Measurements from ENCODE around the gene ADIPOR2.

ADIPOR2 gene, protein sequence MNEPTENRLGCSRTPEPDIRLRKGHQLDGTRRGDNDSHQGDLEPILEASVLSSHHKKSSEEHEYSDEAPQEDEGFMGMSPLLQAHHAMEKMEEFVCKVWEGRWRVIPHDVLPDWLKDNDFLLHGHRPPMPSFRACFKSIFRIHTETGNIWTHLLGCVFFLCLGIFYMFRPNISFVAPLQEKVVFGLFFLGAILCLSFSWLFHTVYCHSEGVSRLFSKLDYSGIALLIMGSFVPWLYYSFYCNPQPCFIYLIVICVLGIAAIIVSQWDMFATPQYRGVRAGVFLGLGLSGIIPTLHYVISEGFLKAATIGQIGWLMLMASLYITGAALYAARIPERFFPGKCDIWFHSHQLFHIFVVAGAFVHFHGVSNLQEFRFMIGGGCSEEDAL

DNA sequence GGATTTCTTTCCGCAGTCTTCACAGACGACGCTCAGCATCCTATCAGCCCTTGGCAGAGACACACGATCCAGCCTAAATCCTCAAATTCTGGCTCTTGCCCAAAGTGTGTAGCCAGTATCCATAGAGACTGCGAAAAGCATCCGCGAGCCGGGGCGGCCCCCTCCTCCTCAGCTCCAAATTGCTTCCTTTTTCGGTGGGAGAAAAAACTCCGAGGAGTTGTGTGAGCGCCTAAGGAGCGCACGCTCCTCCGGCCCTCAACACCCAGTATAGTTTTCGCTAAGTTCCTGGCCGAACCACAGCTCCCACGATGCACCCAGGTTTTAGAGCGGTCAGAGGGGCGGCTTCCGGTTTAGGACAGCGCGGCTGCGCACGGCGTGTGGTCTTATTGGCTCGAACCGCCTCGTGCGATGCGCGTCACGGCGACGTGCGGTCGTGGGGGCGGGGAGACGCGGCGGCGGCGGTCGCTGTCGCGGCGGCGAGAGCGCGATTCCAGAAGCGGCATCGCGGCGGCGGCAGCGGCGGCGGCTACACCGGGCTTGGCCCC is at the start of gene ADIPOR2:
TSS of gene ADIPOR2 (plus strand) at position 493 of the 545 bp plus-strand sequence. CDS start 63,274 bp downstream, outside the sequence.
- DNase-seq: peak; percentile 10 to 97 (median 89)

DNA sequence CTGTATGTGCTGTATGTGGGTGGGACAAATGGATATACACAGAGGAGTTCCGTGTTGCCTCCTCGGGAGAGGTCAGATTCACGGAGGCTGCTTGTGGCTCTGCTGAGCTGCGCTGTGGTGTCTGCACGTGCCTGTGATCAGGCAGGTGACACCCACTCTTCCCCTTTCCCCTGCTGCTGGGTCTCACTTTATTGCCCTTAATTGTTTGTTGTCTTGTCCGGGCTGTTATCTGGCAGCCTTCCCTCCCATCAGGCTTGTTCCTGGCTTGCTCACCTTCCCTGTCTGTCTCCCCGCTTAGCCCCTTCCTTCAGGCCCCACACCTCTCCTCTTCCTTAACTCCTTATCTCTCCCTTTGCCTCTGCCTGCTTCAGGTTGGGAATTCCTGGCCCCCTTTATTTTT is 48.4 kb upstream of the ADIPOR2 start:
- no peak for DNase-seq

DNA sequence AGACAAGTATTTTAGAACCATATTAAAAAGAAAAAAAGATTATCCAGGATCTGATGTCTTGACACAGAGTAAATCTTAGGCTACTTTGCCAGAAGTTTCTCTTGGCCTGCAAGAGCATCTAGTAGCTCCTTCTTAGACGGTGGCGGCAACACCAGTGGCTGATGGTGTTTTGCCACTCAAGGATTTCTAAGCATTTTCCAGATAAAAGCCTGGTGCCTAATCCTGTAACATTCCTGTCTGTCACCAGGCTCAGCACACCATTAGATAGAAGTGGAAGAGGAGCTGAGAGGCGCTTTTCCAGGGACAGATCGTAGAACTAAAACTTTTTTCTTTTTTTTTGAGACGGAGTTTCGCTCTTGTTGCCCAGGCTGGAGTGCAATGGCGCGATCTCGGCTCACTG is 47.8 kb upstream of the ADIPOR2 start:
- DNase-seq: no peak

DNA sequence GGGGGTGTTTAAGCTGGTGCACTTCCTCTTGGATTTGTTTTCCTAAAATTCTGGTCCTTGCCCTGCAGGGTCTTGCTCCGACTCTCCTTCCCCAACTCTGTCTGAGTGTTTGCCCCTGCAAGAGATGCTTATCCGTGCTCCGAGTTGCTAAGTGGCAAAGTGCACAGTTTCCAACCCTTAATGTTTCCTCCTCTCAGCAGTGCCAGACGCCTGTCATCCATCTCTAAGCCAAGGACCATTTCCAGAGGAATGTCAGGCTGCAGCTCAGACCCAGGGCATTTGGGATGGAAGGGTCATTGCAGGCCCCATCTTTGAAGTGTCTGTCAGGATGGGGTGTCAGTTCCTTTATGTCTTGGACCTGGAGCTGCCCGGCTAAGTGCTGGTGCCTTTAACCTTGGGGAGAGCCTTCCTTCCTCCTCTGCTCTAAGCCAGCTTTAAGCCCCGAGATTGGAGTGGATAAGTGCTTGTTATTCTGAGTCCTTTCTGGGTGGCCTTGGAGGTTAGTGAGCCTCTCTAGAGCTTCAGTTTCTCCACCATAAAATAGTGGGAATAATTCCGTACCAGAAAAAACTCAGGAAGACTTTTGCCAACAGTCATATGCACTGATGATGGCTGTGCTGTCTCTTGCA is 46.9 kb upstream of the ADIPOR2 start:
- DNase-seq: peak in 2 of 56 donors; percentile 25 to 64

DNA sequence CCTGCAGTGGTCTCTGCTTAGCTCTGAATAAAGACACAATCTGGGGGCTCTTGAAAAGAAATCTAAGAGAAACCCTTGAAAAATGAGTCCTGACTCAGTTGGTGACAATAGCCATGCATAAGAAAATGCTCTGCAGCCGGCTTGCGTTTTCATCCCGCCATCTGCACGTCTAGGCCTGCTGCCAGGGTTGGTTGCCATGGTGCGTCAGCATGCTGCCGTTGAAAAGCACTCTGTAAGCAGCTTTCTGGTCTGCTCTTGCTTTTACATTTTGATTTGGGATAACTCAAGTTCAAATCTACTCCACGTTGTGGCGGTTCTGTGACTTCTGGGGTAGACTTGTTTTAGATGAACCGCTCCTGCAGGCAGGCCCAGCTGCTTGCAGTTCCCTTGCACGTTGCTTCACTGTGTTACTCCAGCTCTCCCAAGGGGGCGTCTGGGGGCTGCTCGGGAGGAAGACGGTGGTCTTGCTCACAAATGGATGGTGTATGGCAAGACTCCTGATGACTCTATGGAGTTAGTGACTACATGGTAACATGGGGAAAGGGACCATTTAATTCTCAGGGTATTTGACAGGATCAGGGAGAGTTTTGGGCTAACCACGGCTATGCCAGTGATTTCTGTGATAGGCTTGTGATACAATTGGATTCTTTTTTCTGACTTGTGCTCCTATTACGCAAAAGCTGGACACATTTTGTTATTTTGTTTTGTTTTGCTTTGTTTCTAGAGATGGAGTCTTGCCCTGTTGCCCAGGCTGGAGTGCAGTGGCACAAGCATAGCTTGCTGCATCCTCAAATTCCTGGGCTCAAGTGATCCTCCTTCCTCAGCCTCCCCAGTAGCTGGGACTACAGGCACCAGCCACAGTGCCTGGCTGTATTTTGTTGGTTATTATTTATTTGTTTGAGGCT is 46.1 kb upstream of the ADIPOR2 start:
- DNase-seq: peak in 53 of 56 donors; percentile 24 to 93 (median 78)

DNA sequence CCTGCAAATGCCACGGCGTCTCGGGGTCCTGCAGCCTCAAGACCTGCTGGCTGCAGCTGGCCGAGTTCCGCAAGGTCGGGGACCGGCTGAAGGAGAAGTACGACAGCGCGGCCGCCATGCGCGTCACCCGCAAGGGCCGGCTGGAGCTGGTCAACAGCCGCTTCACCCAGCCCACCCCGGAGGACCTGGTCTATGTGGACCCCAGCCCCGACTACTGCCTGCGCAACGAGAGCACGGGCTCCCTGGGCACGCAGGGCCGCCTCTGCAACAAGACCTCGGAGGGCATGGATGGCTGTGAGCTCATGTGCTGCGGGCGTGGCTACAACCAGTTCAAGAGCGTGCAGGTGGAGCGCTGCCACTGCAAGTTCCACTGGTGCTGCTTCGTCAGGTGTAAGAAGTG is 45.1 kb upstream of the ADIPOR2 start:
- DNase-seq: no peak

DNA sequence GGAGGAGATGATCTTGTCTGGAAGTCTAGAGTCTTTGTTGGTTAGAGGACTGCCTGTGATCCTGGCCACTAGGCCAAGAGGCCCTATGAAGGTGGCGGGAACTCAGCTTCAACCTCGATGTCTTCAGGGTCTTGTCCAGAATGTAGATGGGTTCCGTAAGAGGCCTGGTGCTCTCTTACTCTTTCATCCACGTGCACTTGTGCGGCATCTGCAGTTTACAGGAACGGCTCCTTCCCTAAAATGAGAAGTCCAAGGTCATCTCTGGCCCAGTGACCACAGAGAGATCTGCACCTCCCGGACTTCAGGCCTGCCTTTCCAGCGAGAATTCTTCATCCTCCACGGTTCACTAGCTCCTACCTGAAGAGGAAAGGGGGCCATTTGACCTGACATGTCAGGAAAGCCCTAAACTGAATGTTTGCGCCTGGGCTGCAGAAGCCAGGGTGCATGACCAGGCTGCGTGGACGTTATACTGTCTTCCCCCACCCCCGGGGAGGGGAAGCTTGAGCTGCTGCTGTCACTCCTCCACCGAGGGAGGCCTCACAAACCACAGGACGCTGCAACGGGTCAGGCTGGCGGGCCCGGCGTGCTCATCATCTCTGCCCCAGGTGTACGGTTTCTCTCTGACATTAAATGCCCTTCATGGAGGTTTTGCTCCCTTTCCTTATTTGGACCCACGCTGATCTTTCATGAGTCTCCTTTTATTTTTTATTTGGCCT is 44.1 kb upstream of the ADIPOR2 start:
- no peak for DNase-seq

DNA sequence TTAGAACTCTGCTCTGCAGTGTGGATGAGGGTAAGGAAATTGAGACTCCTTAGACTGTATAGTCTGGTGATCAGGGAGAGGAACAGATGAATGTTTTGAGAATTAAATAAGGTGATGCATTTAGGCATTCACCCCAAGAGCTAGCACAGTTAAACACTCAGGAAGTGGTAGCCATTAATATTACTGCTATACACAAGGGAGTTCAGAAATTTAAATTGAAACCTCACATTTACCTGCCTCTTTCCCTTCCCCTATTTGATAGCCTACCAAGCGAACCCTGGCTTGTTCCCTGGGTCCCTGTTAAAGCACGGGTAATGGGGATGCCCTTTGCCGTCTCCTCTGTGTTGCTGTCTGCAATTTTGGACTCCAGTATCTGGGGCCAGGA is 43.6 kb upstream of the ADIPOR2 start:
- no peak for DNase-seq

DNA sequence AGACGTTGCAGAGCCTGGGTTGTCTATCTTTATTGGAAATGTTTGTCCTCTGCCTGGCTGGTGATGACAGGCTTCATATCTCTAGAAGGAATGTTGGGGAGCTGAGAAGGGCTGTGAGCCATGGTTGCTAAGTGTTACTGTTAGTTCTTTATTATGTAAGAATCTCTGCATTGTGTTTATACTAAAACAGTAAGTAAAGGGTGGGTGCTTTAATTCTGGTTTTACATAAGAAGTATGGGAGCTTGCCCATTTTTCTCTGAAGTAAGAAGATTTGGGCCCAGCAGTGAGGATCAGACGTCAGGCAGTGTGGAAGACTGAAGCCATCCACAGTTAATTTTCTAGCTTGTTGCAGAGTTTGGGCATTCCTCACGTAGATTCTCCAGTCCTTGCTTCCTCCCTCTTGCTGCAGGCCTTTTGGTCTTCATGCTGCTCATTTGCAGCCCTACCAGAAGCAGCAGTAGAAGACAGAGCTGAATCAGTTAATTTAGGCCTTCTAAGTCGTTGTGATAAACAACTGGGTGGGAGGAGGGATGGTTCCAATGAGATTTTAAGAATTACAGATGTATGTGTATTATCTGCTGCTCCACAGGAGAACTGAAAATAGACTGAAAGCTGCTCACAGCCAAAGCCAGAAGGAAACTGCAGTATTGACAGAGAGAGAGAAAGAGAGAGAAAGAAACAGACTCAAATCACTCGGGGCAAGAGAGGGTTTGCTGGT is 40.5 kb upstream of the ADIPOR2 start:
- DNase-seq: no peak

DNA sequence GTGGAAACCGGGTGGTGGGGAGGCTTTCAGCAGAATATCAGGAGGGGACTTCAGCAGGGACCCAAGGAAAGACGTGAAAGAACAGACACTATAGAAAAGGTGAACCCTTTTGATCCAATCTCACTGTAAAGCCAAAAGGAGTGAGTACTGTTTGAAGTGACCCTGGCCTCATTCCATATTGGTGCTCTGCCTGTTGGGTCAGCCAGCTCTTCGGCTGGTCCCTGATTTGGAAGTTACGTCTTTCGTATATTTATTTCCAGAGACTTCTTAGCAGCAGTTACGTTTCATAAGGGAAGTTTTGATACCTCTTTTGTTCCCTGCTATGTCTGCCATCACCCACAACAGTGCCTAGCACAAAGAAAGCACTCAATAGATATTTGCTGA is 39.9 kb upstream of the ADIPOR2 start:
- DNase-seq: no peak

DNA sequence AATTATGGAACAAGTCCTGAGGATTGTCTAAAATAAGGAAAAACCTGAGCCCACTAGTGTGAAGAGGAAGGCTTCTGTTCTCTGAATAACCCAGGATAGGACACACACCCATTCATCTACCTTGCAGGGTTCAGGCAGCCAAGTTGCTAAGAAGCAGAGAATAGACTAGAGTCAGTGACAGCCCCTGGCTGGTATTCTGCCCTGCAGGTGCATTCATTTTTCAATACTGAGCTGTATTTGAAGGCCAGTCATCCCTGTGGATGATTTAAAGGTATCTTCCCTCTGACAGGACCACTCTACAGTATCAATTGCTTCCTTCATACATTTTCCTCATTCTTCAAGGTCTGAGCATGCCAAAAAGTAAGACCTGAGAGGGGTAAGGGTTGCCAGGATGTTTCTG is 38.9 kb upstream of the ADIPOR2 start:
- DNase-seq: no peak

DNA sequence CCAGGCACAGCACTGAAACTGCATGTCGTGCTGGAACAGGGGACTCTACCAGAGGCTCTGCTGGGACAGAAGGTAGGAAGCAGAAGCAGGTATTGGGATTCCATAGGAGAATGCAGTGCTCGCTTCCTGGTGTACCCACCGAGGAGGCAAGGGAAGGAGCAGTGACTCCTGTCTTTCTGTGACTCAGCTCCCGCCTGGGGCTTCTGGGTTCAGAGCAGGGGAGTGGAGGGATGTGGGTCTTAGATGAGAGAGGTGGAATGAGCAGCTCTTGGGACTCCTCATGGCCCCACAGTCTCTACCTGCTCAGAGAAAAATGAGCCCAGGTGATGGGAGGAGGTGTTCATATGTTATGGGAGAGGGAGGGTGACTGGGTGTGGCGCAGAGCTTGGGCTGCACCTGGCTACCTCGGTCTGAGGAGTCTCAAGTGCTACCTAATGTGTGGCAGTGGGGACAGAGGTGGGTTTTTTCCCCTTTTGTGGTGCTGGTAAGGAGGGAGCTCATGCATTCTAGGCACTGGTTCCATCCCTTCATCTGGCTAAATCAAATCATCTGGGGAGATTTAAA is 35.6 kb upstream of the ADIPOR2 start:
- no peak for DNase-seq

DNA sequence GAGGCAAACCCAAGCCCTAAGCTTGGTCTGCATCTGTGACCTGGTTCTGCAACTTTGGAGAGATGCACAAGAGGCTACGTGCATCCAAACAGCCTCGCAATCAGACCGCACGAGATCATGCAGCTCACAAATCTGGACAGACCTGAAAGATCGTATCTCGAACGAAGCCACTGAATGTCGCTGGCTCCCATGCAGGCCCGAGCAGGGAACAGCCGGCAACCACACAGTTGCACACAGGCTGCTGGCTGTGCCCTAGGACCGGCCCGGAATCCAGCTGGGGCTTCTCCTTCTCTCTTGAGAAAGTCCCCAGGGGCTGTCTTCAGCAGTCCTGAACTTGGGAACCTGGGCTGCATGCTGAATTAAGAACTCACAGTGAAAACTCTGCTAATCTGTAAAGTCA is 34.0 kb upstream of the ADIPOR2 start:
- DNase-seq: peak in 6 of 56 donors; percentile 19 to 38 (median 26)

DNA sequence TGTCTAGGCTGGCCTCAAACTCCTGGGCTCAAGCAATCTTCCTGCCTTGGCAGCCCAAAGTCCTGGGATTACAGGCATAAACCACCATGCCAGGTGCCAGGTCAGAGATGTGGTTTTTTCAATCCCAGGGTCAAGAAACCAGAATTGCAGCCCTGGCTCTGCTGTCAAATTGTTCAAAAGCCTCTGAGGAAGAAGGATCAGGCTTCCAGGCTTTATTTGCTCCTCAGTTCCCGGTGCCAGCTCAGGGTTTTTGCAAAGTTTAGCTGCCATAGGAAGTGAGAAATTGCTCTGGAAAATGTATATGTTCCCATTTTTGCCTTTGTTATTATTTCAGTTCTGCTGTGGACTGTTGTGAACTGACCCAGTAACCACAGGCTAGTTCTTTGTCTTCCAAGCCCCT is 33.2 kb upstream of the ADIPOR2 start:
- DNase-seq: no peak

DNA sequence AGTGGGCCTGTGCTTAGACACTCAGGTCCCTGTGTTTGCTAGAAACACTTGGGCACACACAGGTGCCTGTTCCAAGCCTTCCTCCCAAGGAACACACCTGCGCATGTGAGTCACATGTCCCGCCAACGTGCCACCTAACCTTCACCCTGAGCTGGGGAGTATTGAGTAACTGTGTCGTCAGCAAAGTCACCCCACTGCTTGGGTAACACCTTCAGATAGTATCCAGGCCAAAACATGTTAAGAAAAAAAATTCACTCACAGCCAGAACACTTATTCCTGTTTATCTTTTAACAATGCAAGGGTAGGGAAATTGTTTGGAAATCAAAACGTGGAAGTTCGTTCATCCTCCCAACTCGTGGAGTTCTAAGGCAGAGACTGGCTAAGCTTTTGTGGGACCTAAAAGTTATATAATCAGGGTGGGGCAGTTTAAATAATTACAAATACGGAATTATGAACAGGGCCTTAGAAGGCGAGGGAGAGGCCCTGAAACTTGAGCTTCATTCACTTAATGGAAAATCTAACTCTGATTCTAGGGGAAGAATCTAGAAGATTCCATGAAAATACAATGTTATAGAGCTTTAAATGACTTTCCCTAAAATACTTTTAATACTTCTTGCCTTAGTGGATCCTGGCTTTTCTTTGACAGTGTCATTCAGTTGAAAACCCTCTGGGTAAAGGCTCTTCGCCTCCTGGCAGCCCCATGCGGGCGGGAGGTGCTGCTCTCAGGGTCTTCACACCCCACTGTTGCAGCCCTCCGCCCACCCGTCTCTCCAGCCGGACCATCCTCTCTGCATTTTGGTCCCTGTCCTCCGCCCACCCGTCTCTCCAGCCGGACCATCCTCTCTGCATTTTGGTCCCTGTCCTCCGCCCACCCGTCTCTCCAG is 30.3 kb upstream of the ADIPOR2 start:
- peak in 38 of 56 donors; percentile 19 to 82 (median 50) for DNase-seq

DNA sequence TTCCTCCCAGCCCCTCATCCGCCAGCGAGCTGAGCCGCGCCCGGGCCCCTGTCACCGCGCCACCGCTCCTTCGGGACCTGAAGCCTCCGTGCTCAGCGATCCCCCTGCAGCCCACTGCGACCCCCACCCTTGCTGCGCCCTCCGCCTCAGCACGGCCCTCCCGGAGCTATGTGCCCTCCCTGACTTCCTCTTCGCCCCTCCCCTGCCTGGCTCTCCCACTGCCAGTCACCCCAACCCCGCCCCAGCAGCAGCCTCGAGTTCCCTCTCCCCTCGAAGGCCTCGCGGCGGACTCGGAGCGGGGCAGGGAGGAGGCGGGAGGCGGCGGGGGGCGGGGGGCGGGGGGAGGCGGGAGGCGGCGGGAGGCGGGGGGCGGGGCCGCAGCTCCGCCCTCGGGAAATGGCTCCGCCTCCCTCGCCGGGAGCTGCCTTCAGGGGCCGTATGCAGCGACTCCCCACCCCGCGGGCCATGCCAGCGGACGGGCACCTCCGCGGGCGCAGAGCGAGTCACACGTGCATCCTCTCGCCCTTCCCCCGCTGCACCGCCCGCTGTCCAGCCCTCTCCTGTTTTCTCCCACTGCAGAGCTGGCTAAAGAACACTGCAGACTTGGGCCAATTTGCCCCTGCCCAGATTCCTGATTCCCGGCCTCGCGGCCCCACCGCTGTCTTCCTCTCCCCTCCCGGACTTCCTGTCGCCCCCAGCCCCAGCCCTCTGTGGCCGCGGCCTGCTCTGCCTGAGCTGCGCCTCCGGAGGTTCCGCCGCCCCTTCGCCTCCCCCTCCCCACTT is 29.1 kb upstream of the ADIPOR2 start:
- peak; percentile 52 to 99 (median 94) for DNase-seq

DNA sequence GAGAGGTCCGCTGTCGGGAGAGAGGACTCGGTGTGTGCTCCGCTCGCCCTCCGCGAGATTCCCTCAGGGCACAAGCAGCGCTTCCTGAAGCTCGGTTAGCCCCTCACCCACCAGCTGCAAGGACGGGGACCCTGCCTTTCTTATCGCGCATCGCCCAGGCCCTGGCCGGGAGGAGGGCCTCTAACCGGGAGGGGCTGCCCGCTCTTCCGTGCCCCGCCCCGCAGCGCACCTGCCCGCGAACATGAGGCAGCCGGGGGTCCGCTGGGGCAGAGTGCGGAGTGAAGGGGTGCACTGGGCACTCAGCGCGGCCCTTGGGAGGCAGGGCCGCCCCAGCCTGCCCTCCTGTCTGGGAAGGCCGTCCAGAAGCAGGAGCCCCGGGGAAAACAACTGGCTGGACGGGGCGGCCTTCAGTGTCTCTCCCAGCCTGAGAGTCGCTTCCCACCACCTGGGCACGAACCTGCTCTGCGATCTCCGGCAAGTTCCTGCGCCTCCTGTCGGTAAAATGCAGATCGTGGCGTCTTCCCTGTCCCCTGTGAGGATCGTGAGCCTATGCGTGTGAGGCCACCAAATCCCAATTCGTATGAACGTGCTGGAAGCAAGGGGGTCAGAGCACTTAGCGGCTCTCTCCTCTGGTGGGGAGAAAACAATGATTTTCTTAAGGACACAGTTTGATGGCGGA is 28.0 kb upstream of the ADIPOR2 start:
- no peak for DNase-seq

Measured in nucleus accumbens (tissue), 56 donors.